ENCODE results near the gene VLDLR. TPM values are rescaled to one million over a fixed set of nuclear protein-coding genes. Genes with fewer than 3 reads are reported as not detected.

The VLDLR gene
- total and polyA plus RNA-seq, 2 of the 8 experiments (the other 6 are each of a cell fraction or from before 2014, with no cell fraction given), result 24.2 to 49.1 TPM

- Histone ChIP-seq H2BK15ac (ENCODE audit: low read length) (no peak overlapping the region), H2BK5ac (ENCODE audit: low read depth, low read length) (no peak overlapping the region), H2AK5ac (ENCODE audit: low read depth, low read length) (no peak overlapping the region), H4K5ac (ENCODE audit: insufficient read length, low read depth, low read length) (no peak overlapping the region), H2AFZ (ENCODE audit: low read length) (no peak overlapping the region), H4K20me1 (replicated peaks in 1 of 2; ENCODE audit: control insufficient read depth in 1 of 2, insufficient read depth in 2 of 2, low read length in 2 of 2) (no peaks in the 10 kb centered on the region), H3K9ac (replicated peaks in 1 of 4; ENCODE audit: extremely low read depth in 1 of 4, low read depth in 3 of 4, low read length in 3 of 4) (no peak overlapping the region; a peak in 1 of 7 replicates), H3K36me3 (ENCODE audit: control insufficient read depth in 2 of 4, insufficient read depth in 4 of 4, low read length in 3 of 4) (no peaks in the 10 kb centered on the region; a peak in 1 of 8 replicates), H3K23ac (ENCODE audit: insufficient read length) (no peak overlapping the region), H2BK120ac (replicated peaks; ENCODE audit: low read depth, low read length) (no peak overlapping the region), H3K14ac (ENCODE audit: insufficient read length) (no peak overlapping the region), H3K27ac (ENCODE audit: low read depth, low read length) (no peak overlapping the region), H3K4me3 (ENCODE audit: extremely low read depth in 1 of 4, insufficient read depth in 2 of 4, low read depth in 3 of 4, low read length in 4 of 4) (no peak overlapping the region; a peak in 1 of 8 replicates), H4K91ac (replicated peaks; ENCODE audit: insufficient read length, low read length) (no peak overlapping the region), H3K9me3 (ENCODE audit: insufficient read depth in 2 of 2, low read depth in 1 of 2, low read length in 1 of 2) (no peaks in the 10 kb centered on the region), H4K8ac (ENCODE audit: extremely low read depth, insufficient read depth, low read length) (no peak overlapping the region), H3K56ac (replicated peaks; ENCODE audit: insufficient read length, low read depth, low read length) (no peak overlapping the region), H3K23me2 (ENCODE audit: low read depth, low read length) (peaks cover 7% of the 10 kb centered on the region; the same call in 1 of the 2 replicates), H3K4me2 (ENCODE audit: insufficient read depth in 1 of 2, low read depth in 2 of 2, low read length in 2 of 2) (no peak overlapping the region), H3K18ac (ENCODE audit: extremely low read depth, low read length) (no peak overlapping the region), H3K27me3 (replicated peaks in 1 of 4; ENCODE audit: control insufficient read depth in 3 of 4, extremely low read depth in 1 of 4, insufficient read depth in 3 of 4, low read length in 3 of 4) (no peaks in the 10 kb centered on the region; a peak in 1 of 7 replicates), H3K79me1 (ENCODE audit: low read depth, low read length) (peaks cover 3% of the 10 kb centered on the region; the same call in 1 of the 2 replicates), H3K79me2 (ENCODE audit: control insufficient read depth in 1 of 2, insufficient read depth in 2 of 2, low read length in 2 of 2) (peaks cover 0 to 52% of the 10 kb centered on the region in 2 experiments; a peak in 3 of 4 replicates), H3K4ac (replicated peaks; ENCODE audit: insufficient read length, low read depth, low read length) (no peak overlapping the region), H2BK12ac (ENCODE audit: low read depth, low read length) (no peak overlapping the region), H2BK20ac (ENCODE audit: low read length) (no peak overlapping the region), H3K4me1 (replicated peaks in 1 of 4; ENCODE audit: control insufficient read depth in 3 of 4, insufficient read depth in 4 of 4, low read length in 3 of 4) (peaks cover 11 to 31% (median 21%) of the 10 kb centered on the region in 4 experiments; a peak in 6 of 7 replicates)
- DNase-seq (ENCODE audit: low read depth in 1 of 2, low spot score in 2 of 2) (no peak), FAIRE-seq (no peak)
- CTCF ChIA-PET (ENCODE audit: partially characterized antibody), result interaction anchor here (1.2 to 1.6 kb wide), 2 partner anchors 13 to 18 kb away, joined by 3 to 4 read pairs; no protein-coding TSS in a partner anchor
- 93% methylated on average over 4 of the region's 4 CpGs; no CpG with 5 or more reads in 1 of the 2 experiments for WGBS, 2 experiments (ENCODE audit: extremely low coverage in 1 of 2, insufficient coverage in 1 of 2, insufficient read length in 1 of 2, insufficient replicate concordance in 2 of 2, low coverage in 1 of 2, low lambda C conversion rate in 2 of 2, missing lambda C conversion rate in 1 of 2)
- POLR2A ChIA-PET (ENCODE audit: partially characterized antibody), result interaction anchor here (0.6 kb wide), 1 partner anchor 377 kb away, joined by 3 read pairs; no protein-coding TSS in a partner anchor
- TF ChIP-seq RBBP5 (IDR thresholded peaks at IDR 0.05; ENCODE audit: borderline replicate concordance, low read depth, low read length) (no peak), CTBP2 (IDR thresholded peaks at IDR 0.05; ENCODE audit: borderline replicate concordance, insufficient read depth, insufficient read length, low read length) (no peak), MAX (IDR thresholded peaks at IDR 0.05) (no peak), CBX8 (IDR thresholded peaks at IDR 0.05; ENCODE audit: borderline replicate concordance, low read depth, low read length) (no peak), HDAC6 (IDR thresholded peaks at IDR 0.05; ENCODE audit: low read depth, low read length) (no peak), KDM1A (IDR thresholded peaks at IDR 0.05; ENCODE audit: borderline replicate concordance, low read length) (no peak), TAF1 (IDR thresholded peaks at IDR 0.05; ENCODE audit: low read depth, low read length) (no peak)
- TF ChIP-seq, protein P1, sequence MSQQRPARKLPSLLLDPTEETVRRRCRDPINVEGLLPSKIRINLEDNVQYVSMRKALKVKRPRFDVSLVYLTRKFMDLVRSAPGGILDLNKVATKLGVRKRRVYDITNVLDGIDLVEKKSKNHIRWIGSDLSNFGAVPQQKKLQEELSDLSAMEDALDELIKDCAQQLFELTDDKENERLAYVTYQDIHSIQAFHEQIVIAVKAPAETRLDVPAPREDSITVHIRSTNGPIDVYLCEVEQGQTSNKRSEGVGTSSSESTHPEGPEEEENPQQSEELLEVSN (IDR thresholded peaks at IDR 0.05), result no peak
- TF ChIP-seq, protein P2, sequence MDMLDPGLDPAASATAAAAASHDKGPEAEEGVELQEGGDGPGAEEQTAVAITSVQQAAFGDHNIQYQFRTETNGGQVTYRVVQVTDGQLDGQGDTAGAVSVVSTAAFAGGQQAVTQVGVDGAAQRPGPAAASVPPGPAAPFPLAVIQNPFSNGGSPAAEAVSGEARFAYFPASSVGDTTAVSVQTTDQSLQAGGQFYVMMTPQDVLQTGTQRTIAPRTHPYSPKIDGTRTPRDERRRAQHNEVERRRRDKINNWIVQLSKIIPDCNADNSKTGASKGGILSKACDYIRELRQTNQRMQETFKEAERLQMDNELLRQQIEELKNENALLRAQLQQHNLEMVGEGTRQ (IDR thresholded peaks at IDR 0.05; ENCODE audit: low read length), result no peak
These were observed 4.8 kb upstream of the VLDLR start for GRCh38 chr9:2616692-2617377.
